Measurements from ENCODE around the gene CHMP6. TPM values are rescaled to one million over a fixed set of nuclear protein-coding genes. Genes with fewer than 3 reads are reported as not detected.

CHMP6 gene
- total RNA-seq, 1 donor from 2014 or later = 12.5 TPM

DNA sequence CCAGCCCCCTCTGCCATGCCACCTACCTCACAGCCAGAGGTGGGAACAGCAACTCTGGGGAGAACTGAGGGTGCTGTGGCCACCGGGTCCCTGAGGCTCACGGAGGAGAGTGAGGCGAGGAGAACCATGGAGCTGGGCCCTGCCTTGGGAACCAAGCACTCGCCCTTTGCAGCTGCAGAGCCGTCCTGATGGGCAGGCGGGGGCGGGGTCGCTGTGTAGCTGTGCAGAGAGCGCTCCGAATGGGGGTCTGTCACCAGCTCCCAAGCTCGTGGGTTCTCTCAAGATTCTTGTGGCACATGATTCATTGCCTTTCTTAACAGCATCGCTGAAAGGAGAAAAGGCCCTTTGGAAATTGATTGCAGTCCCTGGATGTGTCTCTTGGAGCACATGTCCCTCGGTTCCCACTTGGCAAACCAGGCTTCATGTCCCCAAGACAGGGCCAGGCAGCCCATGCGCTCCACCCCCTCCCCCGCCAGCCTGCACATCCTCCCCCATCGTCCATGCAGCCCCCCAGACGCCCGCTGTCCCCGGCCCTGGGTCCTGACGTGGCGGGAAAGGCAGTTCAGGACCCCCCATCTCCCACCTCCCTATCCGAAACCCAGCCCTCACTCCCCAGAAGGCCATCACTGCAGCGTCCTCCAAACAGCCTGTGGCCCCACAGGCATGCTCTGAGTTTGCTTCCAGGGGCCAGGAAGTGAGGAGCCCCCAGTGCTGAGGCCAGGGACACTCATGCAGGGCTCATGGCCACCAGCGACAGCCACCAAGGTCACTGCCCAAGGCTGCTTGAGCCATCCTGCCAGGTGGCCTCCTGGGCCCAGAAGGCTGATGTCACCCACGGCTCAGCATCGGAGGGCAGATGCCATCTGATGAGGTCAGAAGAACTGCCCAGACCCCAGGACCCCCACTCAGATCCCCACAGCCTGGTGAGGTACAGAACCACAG lies 20.6 kb upstream of the CHMP6 start:
- Histone ChIP-seq H3K9ac (ENCODE audit: low read depth in 1 of 3, low read length in 3 of 3) (peak overlapping the region; percentile 23 to 33 (median 25)), H3K27me3 (ENCODE audit: control insufficient read depth in 3 of 3, insufficient read depth in 3 of 3, low read length in 3 of 3) (peaks cover 7 to 28% (median 25%) of the 10 kb centered on the region in 3 donors), H3K27ac (ENCODE audit: low read depth, low read length) (no peak overlapping the region), H3K4me1 (ENCODE audit: control insufficient read depth in 3 of 3, insufficient read depth in 3 of 3, low read length in 3 of 3) (peaks cover 24 to 33% (median 28%) of the 10 kb centered on the region in 3 donors), H3K4me3 (ENCODE audit: low read length in 3 of 3) (no peak overlapping the region), H3K9me3 (ENCODE audit: control insufficient read depth in 3 of 3, low read length in 3 of 3) (no peaks in the 10 kb centered on the region), H3K36me3 (ENCODE audit: control insufficient read depth in 3 of 3, insufficient read depth in 3 of 3, low read length in 3 of 3) (no peaks in the 10 kb centered on the region)

DNA sequence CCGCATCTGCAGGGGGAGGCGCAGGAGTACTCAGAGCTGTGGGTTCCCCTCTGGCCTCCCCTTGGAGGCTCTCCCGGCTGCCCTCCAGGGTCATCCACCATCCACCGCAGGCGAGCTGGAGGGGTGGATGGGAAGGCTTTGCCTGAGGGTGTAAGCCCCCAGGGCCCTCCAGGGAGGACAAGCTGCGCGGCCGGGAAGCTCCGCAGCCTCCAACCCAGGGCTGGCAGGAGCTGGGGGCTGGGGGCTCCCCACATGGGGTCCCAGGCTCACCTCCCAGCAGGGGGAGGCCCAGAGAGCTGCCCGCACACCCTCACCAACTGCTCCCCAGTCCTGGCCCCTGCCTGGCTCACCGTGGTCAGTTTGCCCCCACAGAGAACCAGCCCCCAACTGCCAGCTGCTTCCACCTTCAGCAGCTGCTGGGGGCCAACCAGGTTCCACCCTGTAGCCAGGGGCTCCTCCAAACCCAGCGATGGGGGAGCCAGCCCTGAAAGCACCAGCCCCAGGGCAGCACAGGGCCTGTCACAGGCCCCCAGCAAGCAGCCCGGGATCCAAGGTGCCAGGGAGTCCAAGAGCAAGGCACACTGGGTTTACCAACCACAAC lies 19.8 kb upstream of the CHMP6 start:
- Histone ChIP-seq H3K27ac (ENCODE audit: low read depth, low read length) (no peak overlapping the region), H3K27me3 (ENCODE audit: control insufficient read depth in 3 of 3, insufficient read depth in 3 of 3, low read length in 3 of 3) (peaks cover 7 to 28% (median 25%) of the 10 kb centered on the region in 3 donors), H3K36me3 (ENCODE audit: control insufficient read depth in 3 of 3, insufficient read depth in 3 of 3, low read length in 3 of 3) (no peaks in the 10 kb centered on the region), H3K4me3 (ENCODE audit: low read length in 3 of 3) (no peak overlapping the region), H3K9me3 (ENCODE audit: control insufficient read depth in 3 of 3, low read length in 3 of 3) (no peaks in the 10 kb centered on the region), H3K4me1 (ENCODE audit: control insufficient read depth in 3 of 3, insufficient read depth in 3 of 3, low read length in 3 of 3) (peaks cover 24 to 33% (median 28%) of the 10 kb centered on the region in 3 donors), H3K9ac (ENCODE audit: low read depth in 1 of 3, low read length in 3 of 3) (no peak overlapping the region)

DNA sequence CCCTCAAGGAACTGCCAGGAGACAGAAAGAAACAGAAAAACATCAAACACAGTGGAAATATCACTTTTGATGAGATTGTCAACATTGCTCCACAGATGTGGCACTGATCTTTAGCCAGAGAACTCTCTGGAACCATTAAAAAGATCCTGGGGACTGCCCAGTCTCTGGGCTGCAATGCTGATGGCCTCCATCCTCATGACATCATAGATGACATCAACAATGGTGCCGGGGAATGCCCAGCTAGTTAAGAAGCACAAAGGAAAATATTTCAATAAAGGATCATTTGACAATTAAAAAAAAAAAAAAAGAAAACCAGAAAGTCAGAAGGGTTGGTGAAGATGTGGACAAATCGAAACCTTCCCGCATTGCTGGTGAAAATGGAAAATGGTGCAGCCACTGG lies 14.9 kb upstream of the CHMP6 start:
- Histone ChIP-seq H3K27ac (ENCODE audit: low read depth, low read length) (no peak overlapping the region), H3K27me3 (ENCODE audit: control insufficient read depth in 3 of 3, insufficient read depth in 3 of 3, low read length in 3 of 3) (peaks cover 9 to 27% (median 26%) of the 10 kb centered on the region in 3 donors), H3K36me3 (ENCODE audit: control insufficient read depth in 3 of 3, insufficient read depth in 3 of 3, low read length in 3 of 3) (no peaks in the 10 kb centered on the region), H3K9me3 (ENCODE audit: control insufficient read depth in 3 of 3, low read length in 3 of 3) (no peaks in the 10 kb centered on the region), H3K9ac (ENCODE audit: low read depth in 1 of 3, low read length in 3 of 3) (no peak overlapping the region), H3K4me3 (ENCODE audit: low read length in 3 of 3) (no peak overlapping the region), H3K4me1 (ENCODE audit: control insufficient read depth in 3 of 3, insufficient read depth in 3 of 3, low read length in 3 of 3) (peaks cover 2 to 6% (median 3%) of the 10 kb centered on the region in 3 donors)

DNA sequence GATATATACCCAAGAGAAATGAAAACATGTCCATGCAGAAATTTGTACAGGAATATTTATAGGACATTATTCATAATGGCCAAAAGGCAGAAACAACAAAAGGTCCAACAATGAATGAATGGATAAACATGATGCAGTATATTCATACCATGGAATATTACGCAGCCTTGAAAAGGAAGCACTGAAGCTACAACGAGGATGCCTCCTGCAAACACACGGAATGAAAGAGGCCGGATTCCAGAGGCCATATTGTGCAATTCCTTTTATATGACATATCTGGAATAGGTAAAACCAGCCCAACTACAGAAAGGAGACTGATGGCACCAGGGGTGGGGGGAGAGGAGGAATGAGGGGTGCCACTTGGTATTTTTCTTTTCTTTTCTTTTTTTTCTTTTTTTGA lies 14.5 kb upstream of the CHMP6 start:
- Histone ChIP-seq H3K9ac (ENCODE audit: low read depth in 1 of 3, low read length in 3 of 3) (no peak overlapping the region), H3K4me1 (ENCODE audit: control insufficient read depth in 3 of 3, insufficient read depth in 3 of 3, low read length in 3 of 3) (peaks cover 2 to 6% (median 3%) of the 10 kb centered on the region in 3 donors), H3K9me3 (ENCODE audit: control insufficient read depth in 3 of 3, low read length in 3 of 3) (no peaks in the 10 kb centered on the region), H3K27ac (ENCODE audit: low read depth, low read length) (no peak overlapping the region), H3K36me3 (ENCODE audit: control insufficient read depth in 3 of 3, insufficient read depth in 3 of 3, low read length in 3 of 3) (no peaks in the 10 kb centered on the region), H3K4me3 (ENCODE audit: low read length in 3 of 3) (no peak overlapping the region), H3K27me3 (ENCODE audit: control insufficient read depth in 3 of 3, insufficient read depth in 3 of 3, low read length in 3 of 3) (peaks cover 9 to 26% (median 22%) of the 10 kb centered on the region in 3 donors)

DNA sequence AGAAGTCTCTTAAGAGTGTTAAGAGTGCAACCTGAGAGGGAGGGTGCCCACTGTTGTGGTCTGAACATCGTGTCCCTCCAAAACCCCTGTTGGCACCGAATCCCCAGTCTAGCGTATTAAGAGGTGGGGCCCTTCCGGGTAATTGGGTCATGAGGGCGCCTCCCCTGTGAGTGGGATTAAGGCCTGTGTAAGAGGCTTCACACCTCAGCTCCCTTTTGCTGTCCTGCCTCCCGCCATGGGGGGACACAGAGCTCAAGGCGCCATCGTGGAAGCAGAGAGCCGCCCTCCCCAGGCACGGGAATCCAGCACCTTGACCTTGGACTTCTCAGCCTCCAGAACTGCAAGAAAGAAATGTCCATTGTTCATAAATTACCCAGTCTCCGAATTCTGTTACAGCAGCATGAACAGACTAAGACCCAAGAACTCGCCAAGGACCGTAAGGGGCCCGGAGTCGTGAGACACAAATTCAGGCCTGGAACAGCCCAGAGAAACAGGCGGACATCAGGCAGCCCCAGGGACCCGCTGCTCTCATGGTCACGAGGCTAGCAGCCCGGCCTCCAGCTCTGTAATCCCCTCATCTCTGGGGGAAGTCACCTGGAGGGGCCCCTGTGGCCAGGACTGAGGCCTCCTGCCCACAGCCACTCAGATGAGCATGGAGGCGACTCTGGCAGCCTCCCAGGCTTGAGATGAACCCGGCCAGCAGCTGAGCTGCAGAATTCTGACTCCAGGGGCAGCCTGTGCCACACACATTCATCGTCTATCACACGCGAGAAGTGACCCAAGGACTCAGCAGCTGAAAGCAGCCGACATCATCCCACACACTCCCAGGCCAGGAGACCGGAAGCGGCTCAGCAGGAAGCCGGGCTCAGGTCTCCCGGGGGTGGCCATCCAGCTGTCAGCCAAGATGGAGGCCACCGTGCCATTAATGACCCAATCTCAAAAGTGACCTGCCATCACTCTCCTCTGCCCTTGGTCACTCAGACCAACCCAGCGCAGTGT lies 12.8 kb upstream of the CHMP6 start:
- peaks cover 2 to 6% (median 3%) of the 10 kb centered on the region in 3 donors for H3K4me1 ChIP-seq (ENCODE audit: control insufficient read depth in 3 of 3, insufficient read depth in 3 of 3, low read length in 3 of 3)
- peaks cover 9 to 26% (median 18%) of the 10 kb centered on the region in 3 donors for H3K27me3 ChIP-seq (ENCODE audit: control insufficient read depth in 3 of 3, insufficient read depth in 3 of 3, low read length in 3 of 3)
- no peak overlapping the region for H3K9ac ChIP-seq (ENCODE audit: low read depth in 1 of 3, low read length in 3 of 3)
- H3K9me3 ChIP-seq (ENCODE audit: control insufficient read depth in 3 of 3, low read length in 3 of 3) = no peaks in the 10 kb centered on the region
- H3K27ac ChIP-seq (ENCODE audit: low read depth, low read length) = no peak overlapping the region
- no peak overlapping the region for H3K4me3 ChIP-seq (ENCODE audit: low read length in 3 of 3)
- no peaks in the 10 kb centered on the region for H3K36me3 ChIP-seq (ENCODE audit: control insufficient read depth in 3 of 3, insufficient read depth in 3 of 3, low read length in 3 of 3)

DNA sequence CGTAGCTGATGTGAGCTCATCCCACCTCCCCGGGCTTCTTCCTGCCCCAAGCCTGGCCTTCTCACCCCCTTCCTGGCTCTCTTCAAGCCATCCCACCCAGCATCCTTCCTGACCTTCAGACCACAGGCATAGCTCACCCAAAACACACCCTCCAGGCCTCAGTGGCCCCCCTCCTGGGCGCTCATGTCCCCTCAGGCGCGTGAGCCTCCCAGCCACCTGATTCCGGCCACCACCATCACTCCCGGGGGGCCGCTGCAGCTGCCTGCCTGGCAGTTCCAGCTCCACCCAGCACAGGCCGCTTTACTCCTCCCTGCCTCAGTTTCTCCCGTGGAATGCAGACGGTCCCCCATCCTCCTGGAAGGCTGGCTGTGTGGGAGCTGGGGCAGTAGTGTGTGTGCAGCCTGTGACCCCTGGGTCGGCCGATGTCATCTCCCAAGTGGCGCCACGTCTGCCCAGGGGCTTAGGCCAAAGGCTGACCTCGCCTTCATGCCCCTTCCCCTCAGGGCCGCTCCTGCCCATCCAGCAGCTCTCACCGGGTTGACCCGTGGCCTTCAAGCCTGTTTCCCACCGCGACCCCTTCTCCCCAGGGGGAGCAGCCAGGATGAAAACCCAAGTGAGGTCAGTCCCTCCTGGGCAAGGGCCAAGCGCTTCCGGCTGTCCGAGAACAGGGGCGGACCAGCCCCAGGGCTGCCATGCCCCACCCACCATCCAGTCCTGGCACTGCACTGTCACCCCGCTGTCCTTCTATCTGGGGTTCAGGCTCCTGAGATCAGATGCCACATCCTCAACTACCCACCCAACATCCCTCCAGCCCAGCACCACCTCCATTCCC lies 11.9 kb upstream of the CHMP6 start:
- Histone ChIP-seq H3K9ac (ENCODE audit: low read depth in 1 of 3, low read length in 3 of 3) (peak overlapping the region in 1 of 3 donors; percentile 40), H3K27me3 (ENCODE audit: control insufficient read depth in 3 of 3, insufficient read depth in 3 of 3, low read length in 3 of 3) (peaks cover 9 to 26% (median 18%) of the 10 kb centered on the region in 3 donors), H3K27ac (ENCODE audit: low read depth, low read length) (no peak overlapping the region)

DNA sequence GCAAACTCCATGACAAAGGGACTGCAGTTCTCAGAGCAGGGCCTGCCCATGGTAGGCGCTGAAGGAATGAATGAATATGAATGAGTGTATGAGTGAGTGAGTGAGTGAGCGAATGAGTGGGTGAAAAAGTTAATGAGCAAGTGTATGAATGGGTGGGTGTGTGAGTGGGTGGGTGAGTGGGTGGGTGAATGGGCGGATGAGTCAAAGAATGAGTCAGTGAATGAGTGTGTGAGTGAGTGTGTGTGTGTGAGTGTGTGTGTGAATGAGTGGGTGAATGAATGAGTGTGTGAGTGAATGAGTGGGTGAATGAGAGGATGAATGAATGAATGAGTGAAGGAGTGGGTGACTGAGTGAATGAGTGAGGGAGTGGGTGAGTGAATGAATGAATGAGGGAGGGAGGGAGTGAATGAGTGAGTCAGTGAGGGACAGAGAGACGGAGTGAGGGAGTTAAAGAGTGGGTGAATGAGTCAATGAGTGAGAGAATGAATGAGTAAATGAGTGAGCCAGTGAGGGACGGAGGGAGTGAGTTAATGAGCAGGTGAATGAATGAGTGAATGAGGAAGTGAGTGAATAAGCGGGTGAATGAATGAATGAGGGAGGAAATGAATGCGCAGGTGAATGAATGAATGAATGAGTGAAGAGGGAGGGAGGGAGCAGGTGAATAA lies 11.1 kb upstream of the CHMP6 start:
- no peak overlapping the region for H3K27ac ChIP-seq (ENCODE audit: low read depth, low read length)
- no peak overlapping the region for H3K9ac ChIP-seq (ENCODE audit: low read depth in 1 of 3, low read length in 3 of 3)
- peaks cover 2 to 9% (median 3%) of the 10 kb centered on the region in 3 donors for H3K4me1 ChIP-seq (ENCODE audit: control insufficient read depth in 3 of 3, insufficient read depth in 3 of 3, low read length in 3 of 3)
- no peaks in the 10 kb centered on the region for H3K9me3 ChIP-seq (ENCODE audit: control insufficient read depth in 3 of 3, low read length in 3 of 3)
- no peaks in the 10 kb centered on the region for H3K36me3 ChIP-seq (ENCODE audit: control insufficient read depth in 3 of 3, insufficient read depth in 3 of 3, low read length in 3 of 3)
- H3K27me3 ChIP-seq (ENCODE audit: control insufficient read depth in 3 of 3, insufficient read depth in 3 of 3, low read length in 3 of 3) = peaks cover 9 to 26% (median 18%) of the 10 kb centered on the region in 3 donors
- no peak overlapping the region for H3K4me3 ChIP-seq (ENCODE audit: low read length in 3 of 3)

More for the DNA sequence above, 11.9 kb upstream of the CHMP6 start:
- H3K4me3 ChIP-seq (ENCODE audit: low read length in 3 of 3) = no peak overlapping the region
- H3K9me3 ChIP-seq (ENCODE audit: control insufficient read depth in 3 of 3, low read length in 3 of 3) = no peaks in the 10 kb centered on the region
- H3K4me1 ChIP-seq (ENCODE audit: control insufficient read depth in 3 of 3, insufficient read depth in 3 of 3, low read length in 3 of 3) = peaks cover 2 to 8% (median 3%) of the 10 kb centered on the region in 3 donors
- H3K36me3 ChIP-seq (ENCODE audit: control insufficient read depth in 3 of 3, insufficient read depth in 3 of 3, low read length in 3 of 3) = no peaks in the 10 kb centered on the region

DNA sequence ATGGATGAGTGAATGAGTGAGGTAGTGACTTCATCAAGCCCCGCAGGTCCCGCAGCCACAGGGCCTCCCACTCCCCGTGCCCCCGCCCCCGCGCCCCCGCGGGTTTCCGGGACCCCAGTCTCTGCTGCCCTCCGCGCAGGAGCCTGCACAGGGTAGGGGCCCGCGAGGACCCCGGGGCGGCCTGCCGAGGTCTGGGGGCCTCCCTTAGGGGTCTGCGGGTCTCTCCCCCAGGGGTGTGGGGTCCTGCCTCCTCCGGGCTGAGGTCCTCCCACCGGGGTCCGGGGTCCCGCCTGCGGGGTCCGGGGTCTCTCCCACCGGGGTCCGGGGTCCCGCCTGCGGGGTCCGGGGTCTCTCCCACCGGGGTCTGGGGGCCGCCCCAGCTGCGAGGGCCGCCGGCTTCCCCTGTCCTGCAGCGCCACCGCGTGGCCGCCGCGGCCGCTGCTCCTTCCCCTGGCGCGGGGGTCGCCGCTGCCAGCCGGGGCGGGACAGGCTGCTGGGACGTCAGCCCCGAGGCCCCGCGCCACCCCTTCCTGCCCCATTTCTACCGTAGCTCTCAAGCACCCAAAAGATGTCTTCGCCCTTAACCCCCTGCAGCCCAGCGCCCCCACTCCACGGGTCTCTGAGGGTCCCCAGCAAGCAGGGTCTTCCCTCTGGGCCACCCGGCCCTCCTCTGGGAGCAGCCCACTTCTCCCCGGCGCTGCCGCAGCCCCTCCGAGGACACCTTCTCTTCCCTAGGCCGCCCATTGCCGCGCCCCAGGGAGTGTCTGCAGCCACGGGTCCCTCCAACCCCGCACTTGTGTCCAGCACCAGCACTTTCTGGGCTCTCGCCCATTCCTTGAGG lies 10.4 kb upstream of the CHMP6 start:
- Histone ChIP-seq H3K9ac (ENCODE audit: low read depth in 1 of 3, low read length in 3 of 3) (no peak overlapping the region), H3K9me3 (ENCODE audit: control insufficient read depth in 3 of 3, low read length in 3 of 3) (no peaks in the 10 kb centered on the region), H3K4me1 (ENCODE audit: control insufficient read depth in 3 of 3, insufficient read depth in 3 of 3, low read length in 3 of 3) (peaks cover 2 to 9% (median 3%) of the 10 kb centered on the region in 3 donors), H3K27me3 (ENCODE audit: control insufficient read depth in 3 of 3, insufficient read depth in 3 of 3, low read length in 3 of 3) (peaks cover 9 to 26% (median 18%) of the 10 kb centered on the region in 3 donors), H3K27ac (ENCODE audit: low read depth, low read length) (no peak overlapping the region), H3K36me3 (ENCODE audit: control insufficient read depth in 3 of 3, insufficient read depth in 3 of 3, low read length in 3 of 3) (no peaks in the 10 kb centered on the region), H3K4me3 (ENCODE audit: low read length in 3 of 3) (no peak overlapping the region)

Data from skeletal muscle tissue (tissue), 4 donors.